ENCODE results near the gene BEST1.

Gene BEST1

GRCh38 chr11:61914471-61915171 is 35.5 kb upstream of the BEST1 start:
- FAIRE-seq (no peak), DNase-seq (ENCODE audit: insufficient read length, low spot score) (no peak)

GRCh38 chr11:61916737-61917333 is 33.3 kb upstream of the BEST1 start:
- FAIRE-seq (no peak), DNase-seq (ENCODE audit: insufficient read length, low spot score) (no peak)

GRCh38 chr11:61917334-61918109 is 32.6 kb upstream of the BEST1 start, which contains the start of gene RAB3IL1:
Gene RAB3IL1 (minus strand): TSS chr11:61917566. CDS start chr11:61917367, 199 bp downstream.
- DNase-seq (ENCODE audit: insufficient read length, low spot score) (no peak), FAIRE-seq (no peak)

GRCh38 chr11:61918251-61918937 is 31.8 kb upstream of the BEST1 start:
- DNase-seq (ENCODE audit: insufficient read length, low spot score) (no peak), FAIRE-seq (no peak)

GRCh38 chr11:61918938-61919704 is 31.0 kb upstream of the BEST1 start:
- DNase-seq (ENCODE audit: insufficient read length, low spot score) (no peak), FAIRE-seq (no peak)

GRCh38 chr11:61919705-61920631 is 30.2 kb upstream of the BEST1 start:
- DNase-seq (ENCODE audit: insufficient read length, low spot score) (no peak), FAIRE-seq (no peak)

GRCh38 chr11:61921446-61921845 is 28.7 kb upstream of the BEST1 start:
- FAIRE-seq (no peak), DNase-seq (ENCODE audit: insufficient read length, low spot score) (no peak)

GRCh38 chr11:61922539-61922938 is 27.6 kb upstream of the BEST1 start:
- FAIRE-seq, result no peak
- no peak for DNase-seq (ENCODE audit: insufficient read length, low spot score)

- no peak for DNase-seq (ENCODE audit: insufficient read length, low spot score)
- no peak for FAIRE-seq
These were observed 26.7 kb upstream of the BEST1 start for GRCh38 chr11:61923166-61924063.

- no peak for FAIRE-seq
- DNase-seq (ENCODE audit: insufficient read length, low spot score), result no peak
These were observed 26.1 kb upstream of the BEST1 start for GRCh38 chr11:61924064-61924455.

- FAIRE-seq (no peak), DNase-seq (ENCODE audit: insufficient read length, low spot score) (no peak)
These were observed 24.4 kb upstream of the BEST1 start for GRCh38 chr11:61925736-61926135.

- no peak for FAIRE-seq
These were observed 23.9 kb upstream of the BEST1 start for GRCh38 chr11:61926235-61926634.

GRCh38 chr11:61927501-61927900 is 22.6 kb upstream of the BEST1 start:
- no peak for FAIRE-seq
- no peak for DNase-seq (ENCODE audit: insufficient read length, low spot score)

More at GRCh38 chr11:61926235-61926634, 23.9 kb upstream of the BEST1 start:
- DNase-seq (ENCODE audit: insufficient read length, low spot score), result no peak

GRCh38 chr11:61928606-61929005 is 21.5 kb upstream of the BEST1 start:
- DNase-seq (ENCODE audit: insufficient read length, low spot score) (no peak), FAIRE-seq (no peak)

- DNase-seq (ENCODE audit: insufficient read length, low spot score) (no peak), FAIRE-seq (no peak)
These were observed 19.2 kb upstream of the BEST1 start for GRCh38 chr11:61930933-61931332.

- DNase-seq (ENCODE audit: insufficient read length, low spot score), result no peak
- no peak for FAIRE-seq
These were observed 14.3 kb upstream of the BEST1 start for GRCh38 chr11:61935861-61936260.

- DNase-seq (ENCODE audit: insufficient read length, low spot score), result no peak
- no peak for FAIRE-seq
These were observed 9.7 kb upstream of the BEST1 start for GRCh38 chr11:61940466-61940865.

GRCh38 chr11:61945191-61945590 is 5.0 kb upstream of the BEST1 start:
- FAIRE-seq, result no peak

More at GRCh38 chr11:61945191-61945590, 5.0 kb upstream of the BEST1 start:
- no peak for DNase-seq (ENCODE audit: insufficient read length, low spot score)
